AG09309 (cell line): ENCODE data around the gene UBD.

Source experiments
- DNase-seq: peaks from one replicate; pipeline ENCODE4 v3.0.0-alpha.2; 2010; ENCODE audit warnings: low read depth
- H3K4me3 ChIP-seq: 2 replicates; pipeline ENCODE4 v1.5.1; 2011; ENCODE audit warnings: mild to moderate bottlenecking, low read depth, low read length, moderate library complexity; ENCODE audit not compliant: control insufficient read depth
- CTCF ChIP-seq: IDR thresholded peaks from 2 replicates; pipeline ENCODE4 v1.5.1; 2011; ENCODE audit warnings: mild to moderate bottlenecking, low read depth, low read length, inconsistent platforms; ENCODE audit not compliant: insufficient read depth, control insufficient read depth; ENCODE audit errors: missing control alignments

UBD gene

GRCh38 chr6:29559524-29560287, at the start of gene UBD:
TSS of gene UBD (minus strand) at chr6:29559732. CDS start at chr6:29559701, 31 bp downstream.
- TF ChIP-seq CTCF: no peak
- H3K4me3 ChIP-seq: no peak within 1 kb of the TSS
- no peak for DNase-seq

GRCh38 chr6:29608131-29608530, 48.6 kb upstream of the UBD start:
- H3K4me3 ChIP-seq: no peak overlapping the region
- no peak for TF ChIP-seq CTCF
- no peak for DNase-seq

GRCh38 chr6:29603930-29604329, 44.4 kb upstream of the UBD start:
- no peak overlapping the region for H3K4me3 ChIP-seq
- TF ChIP-seq CTCF: no peak
- no peak for DNase-seq

GRCh38 chr6:29603456-29603855, 43.9 kb upstream of the UBD start:
- DNase-seq: no peak
- no peak for TF ChIP-seq CTCF

GRCh38 chr6:29602564-29603361, 43.2 kb upstream of the UBD start:
- TF ChIP-seq CTCF: no peak
- no peak overlapping the region for H3K4me3 ChIP-seq
- no peak for DNase-seq

More at GRCh38 chr6:29603456-29603855, 43.9 kb upstream of the UBD start:
- H3K4me3 ChIP-seq: no peak overlapping the region

- no peak overlapping the region for H3K4me3 ChIP-seq
- no peak for DNase-seq
- TF ChIP-seq CTCF: no peak
Measured at GRCh38 chr6:29598172-29598747, 38.7 kb upstream of the UBD start.
